OCI-LY7 (cell line): ENCODE measurements around the gene NAA50. TPM values are rescaled to one million over a fixed set of nuclear protein-coding genes. Genes with fewer than 3 reads are reported as not detected.

Experiments
- BruUV-seq: library from RNA; stranded (reverse); fragments of 400-500 nt; replicated peaks from 2 replicates; lab custom pipeline; 2021; lab: Mats Ljungman, UMichigan
- CTCF ChIA-PET: fragments of 300-600 bp; sonication (Branson Sonifier 250); formaldehyde crosslinking; loops from one replicate; lab custom pipeline; 2022; ENCODE audit warnings: antibody characterized with exemption; ENCODE audit not compliant: unreplicated experiment; lab: Charles Lee
- POLR2A ChIA-PET: fragments of 300-600 bp; sonication (Branson Sonifier 250); formaldehyde crosslinking; loops from one replicate; lab custom pipeline; 2022; ENCODE audit warnings: antibody characterized with exemption; lab: Charles Lee
- DNase-seq: peaks from one replicate; pipeline ENCODE4 v3.0.0-alpha.2; 2015; ENCODE audit warnings: low spot score
- H2AFZ ChIP-seq: fragments of 200-600 bp; sonication (generic), shearing (Covaris generic); 2 replicates; pipeline ENCODE4 v1.6.1; 2014; ENCODE audit warnings: mild to moderate bottlenecking, antibody characterized with exemption, low read length, moderate library complexity
- H3K27ac ChIP-seq: fragments of 200-600 bp; sonication (generic); 2 replicates; pipeline ENCODE4 v1.5.1; 2014; ENCODE audit warnings: mixed run types, low read depth, mild to moderate bottlenecking, moderate library complexity, low read length, inconsistent platforms; ENCODE audit not compliant: poor library complexity, severe bottlenecking
- H3K36me3 ChIP-seq: fragments of 200-600 bp; sonication (generic); 2 replicates; pipeline ENCODE4 v1.6.1; 2014; ENCODE audit warnings: mild to moderate bottlenecking, antibody characterized with exemption, low read length, moderate library complexity, mixed read lengths; ENCODE audit not compliant: insufficient read depth
- H3K4me1 ChIP-seq: fragments of 200-600 bp; sonication (generic); 2 replicates; pipeline ENCODE4 v1.5.1; 2014; ENCODE audit warnings: mild to moderate bottlenecking, low read length; ENCODE audit not compliant: insufficient read depth, poor library complexity, severe bottlenecking
- H3K4me2 ChIP-seq: fragments of 200-600 bp; sonication (generic); 2 replicates; pipeline ENCODE4 v1.6.1; 2014; ENCODE audit warnings: mild to moderate bottlenecking, low read length
- H3K4me3 ChIP-seq: fragments of 200-600 bp; sonication (generic); 2 replicates; pipeline ENCODE4 v1.5.1; 2014; ENCODE audit warnings: mild to moderate bottlenecking, low read depth, low read length; ENCODE audit not compliant: poor library complexity, severe bottlenecking
- H3K79me2 ChIP-seq: fragments of 200-600 bp; sonication (generic); 2 replicates; pipeline ENCODE4 v1.6.1; 2016; ENCODE audit warnings: low read depth, mild to moderate bottlenecking, low read length, moderate library complexity, mixed read lengths; ENCODE audit not compliant: insufficient read depth
- H3K9me2 ChIP-seq: fragments of 200-600 bp; sonication (generic); 2 replicates; pipeline ENCODE4 v1.6.1; 2016; ENCODE audit warnings: mild to moderate bottlenecking, low read length, mixed read lengths; ENCODE audit not compliant: insufficient read depth
- H3K9me3 ChIP-seq: fragments of 200-600 bp; sonication (generic); 2 replicates; pipeline ENCODE4 v1.6.1; 2014; ENCODE audit warnings: mild to moderate bottlenecking, mixed run types, low read length, mixed read lengths
- H4K20me1 ChIP-seq: fragments of 200-600 bp; sonication (generic); 2 replicates; pipeline ENCODE4 v1.6.1; 2014; ENCODE audit warnings: mild to moderate bottlenecking, antibody characterized with exemption, low read length, moderate library complexity, mixed read lengths; ENCODE audit not compliant: insufficient read depth
- CTCF ChIP-seq: fragments of 200-600 bp; sonication (generic); conservative IDR thresholded peaks from 2 replicates; pipeline ENCODE4 v1.5.1; 2014; ENCODE audit warnings: mild to moderate bottlenecking, antibody characterized with exemption, low read length, moderate library complexity, mixed read lengths
- EZH2phosphoT487 ChIP-seq: fragments of 200-600 bp; sonication (generic); IDR thresholded peaks from 2 replicates; pipeline ENCODE4 v1.6.1; 2018; ENCODE audit warnings: low read depth, borderline replicate concordance, mild to moderate bottlenecking, mixed run types, antibody characterized with exemption, low read length, moderate library complexity, mixed read lengths
- intact Hi-C: fragments of 100-400 bp; cut with micrococcal nuclease; formaldehyde crosslinking; loops from one replicate; pipeline ENCODE4 v1.10.0; 2022; ENCODE audit not compliant: unreplicated experiment
- total RNA-seq, 2 experiments: library from RNA; depleted of rRNA in 1 of 2; stranded (reverse); fragments of >200 nt in 1 of 2; shearing (Covaris generic) in 1 of 2; gene quantifications; 2 replicates each; pipeline ENCODE4 v1.2.3, GENCODE V29; 2014 to 2022

The NAA50 gene
- total RNA-seq, 2 experiments from 2014 or later: 172 to 223 TPM

GRCh38 chr3:113712129-113712528, 33.9 kb downstream of the NAA50 start:
- Histone ChIP-seq H2AFZ (no peak overlapping the region), H3K9me3 (no peaks in the 10 kb centered on the region), H3K4me1 (no peaks in the 10 kb centered on the region), H3K36me3 (peaks cover 18% of the 10 kb centered on the region; the same call in 1 of the 2 replicates), H3K4me2 (no peak overlapping the region), H3K27ac (no peak overlapping the region), H3K9me2 (no peaks in the 10 kb centered on the region), H3K4me3 (no peak overlapping the region), H4K20me1 (no peaks in the 10 kb centered on the region), H3K79me2 (no peaks in the 10 kb centered on the region)
- no peak for TF ChIP-seq CTCF
- TF ChIP-seq EZH2phosphoT487: no peak
- DNase-seq: no peak
- no TSS peak for BruUV-seq
- intact Hi-C loops: no loop called here
- POLR2A ChIA-PET: interaction anchor here (0.6 to 3.4 kb wide), 12 partner anchors 9 to 1715 kb away, joined by 3 to 12 read pairs (median 4); partner anchors contain the start of gene USF3
- CTCF ChIA-PET: no interaction called here

GRCh38 chr3:113707835-113708234, 38.2 kb downstream of the NAA50 start:
- TF ChIP-seq EZH2phosphoT487 (no peak), CTCF (no peak)
- H3K9me3 ChIP-seq: no peaks in the 10 kb centered on the region
- no peaks in the 10 kb centered on the region for H3K36me3 ChIP-seq
- no peak overlapping the region for H3K4me3 ChIP-seq
- H3K9me2 ChIP-seq: no peaks in the 10 kb centered on the region
- H4K20me1 ChIP-seq: no peaks in the 10 kb centered on the region
- H3K79me2 ChIP-seq: no peaks in the 10 kb centered on the region
- no TSS peak for BruUV-seq
- H2AFZ ChIP-seq: no peak overlapping the region
- H3K27ac ChIP-seq: no peak overlapping the region
- CTCF ChIA-PET: no interaction called here
- H3K4me2 ChIP-seq: no peak overlapping the region
- H3K4me1 ChIP-seq: no peaks in the 10 kb centered on the region
- no peak for DNase-seq
- POLR2A ChIA-PET: interaction anchor here (0.6 kb wide), 1 partner anchor 243 kb away, joined by 3 read pairs; no protein-coding TSS in a partner anchor
- intact Hi-C loops: no loop called here

- H3K9me2 ChIP-seq: no peaks in the 10 kb centered on the region
- H3K4me1 ChIP-seq: peaks cover 19% of the 10 kb centered on the region
- peak overlapping the region; percentile 94; the same call in 1 of the 2 replicates for H3K4me2 ChIP-seq
- H3K9me3 ChIP-seq: no peaks in the 10 kb centered on the region
- no peak overlapping the region for H2AFZ ChIP-seq
- no TSS peak for BruUV-seq
- TF ChIP-seq EZH2phosphoT487 (no peak), CTCF (no peak)
- no peak for DNase-seq
- no peak overlapping the region for H3K4me3 ChIP-seq
- CTCF ChIA-PET: no interaction called here
- no peaks in the 10 kb centered on the region for H4K20me1 ChIP-seq
- H3K27ac ChIP-seq: no peak overlapping the region
- intact Hi-C loops: no loop called here
- no peaks in the 10 kb centered on the region for H3K36me3 ChIP-seq
- peaks cover 20% of the 10 kb centered on the region; the same call in 1 of the 2 replicates for H3K79me2 ChIP-seq
- POLR2A ChIA-PET: interaction anchor here (0.6 to 1.3 kb wide), 3 partner anchors 40 to 296 kb away, joined by 3 to 4 read pairs (median 4); no protein-coding TSS in a partner anchor
Observed at GRCh38 chr3:113698956-113699355, 47.1 kb downstream of the NAA50 start.
